ENCODE data around the gene CDH22.
A peak's percentile ranks its signal among the peaks of the same experiment; 100 is the strongest.

Gene CDH22

GRCh38 chr20:46308258-46309157 is at the start of gene CDH22:
TSS of gene CDH22 (minus strand) at chr20:46308498. CDS start at chr20:46251294, 57,204 bp downstream.
- DNase-seq = peak; percentile 89

GRCh38 chr20:46357030-46357514 is 48.8 kb upstream of the CDH22 start:
- DNase-seq = no peak

GRCh38 chr20:46356195-46357029 is 48.1 kb upstream of the CDH22 start:
- no peak for DNase-seq

- no peak for DNase-seq
These were observed 47.5 kb upstream of the CDH22 start for GRCh38 chr20:46355778-46356177.

- no peak for DNase-seq
These were observed 46.8 kb upstream of the CDH22 start for GRCh38 chr20:46354920-46355654.

GRCh38 chr20:46354207-46354555 is 45.9 kb upstream of the CDH22 start:
- DNase-seq = no peak

- DNase-seq = no peak
These were observed 45.4 kb upstream of the CDH22 start for GRCh38 chr20:46353500-46354206.

GRCh38 chr20:46352370-46352938 is 44.2 kb upstream of the CDH22 start:
- DNase-seq = no peak

- no peak for DNase-seq
These were observed 43.2 kb upstream of the CDH22 start for GRCh38 chr20:46351357-46352058.

- no peak for DNase-seq
These were observed 42.6 kb upstream of the CDH22 start for GRCh38 chr20:46350986-46351267.

GRCh38 chr20:46350201-46350985 is 42.1 kb upstream of the CDH22 start:
- DNase-seq = no peak

GRCh38 chr20:46349742-46350056 is 41.4 kb upstream of the CDH22 start:
- DNase-seq = no peak

- peak; percentile 88 for DNase-seq
These were observed 40.9 kb upstream of the CDH22 start for GRCh38 chr20:46349035-46349741.

GRCh38 chr20:46347841-46348803 is 39.8 kb upstream of the CDH22 start:
- DNase-seq = peak; percentile 85

GRCh38 chr20:46346770-46347169 is 38.5 kb upstream of the CDH22 start:
- DNase-seq = no peak

- no peak for DNase-seq
These were observed 36.3 kb upstream of the CDH22 start for GRCh38 chr20:46344488-46345162.

GRCh38 chr20:46343975-46344357 is 35.7 kb upstream of the CDH22 start:
- DNase-seq = no peak

GRCh38 chr20:46343348-46343974 is 35.2 kb upstream of the CDH22 start:
- DNase-seq = peak; percentile 98

Measured in NCI-H2171 treated with DMSO at 0.1 percent for 48 hours (cell line).